OCI-LY3 (cell line): ENCODE results near the gene OR5D13.

Experiments
- H2AFZ ChIP-seq: fragments of 200-600, 300-600 bp; shearing (Covaris generic); 2 replicates; pipeline ENCODE4 v1.6.0; 2014; ENCODE audit warnings: antibody characterized with exemption, low read depth, low read length
- H3K27ac ChIP-seq: fragments of 200-600, 300-600 bp; sonication (generic); 2 replicates; pipeline ENCODE4 v1.5.1; 2014; ENCODE audit warnings: mild to moderate bottlenecking, low read length, moderate library complexity, mixed read lengths
- H3K27me3 ChIP-seq: fragments of 200-600, 300-600 bp; sonication (generic); 2 replicates; pipeline ENCODE4 v1.6.1; 2014; ENCODE audit warnings: low read depth, low read length, mixed read lengths
- H3K36me3 ChIP-seq: fragments of 200-600, 300-600 bp; sonication (generic); replicated peaks from 2 replicates; pipeline ENCODE3; 2014; ENCODE audit warnings: low read depth, low read length, mixed read lengths
- H3K4me1 ChIP-seq: fragments of 300-600, 200-600 bp; sonication (generic); 2 replicates; pipeline ENCODE4 v1.6.1; 2014; ENCODE audit warnings: low read length, mixed read lengths
- H3K4me2 ChIP-seq: fragments of 200-600, 300-600 bp; sonication (generic); 2 replicates; pipeline ENCODE4 v1.6.1; 2014; ENCODE audit warnings: low read length, mixed read lengths
- H3K4me3 ChIP-seq: fragments of 300-600, 200-600 bp; sonication (generic); 2 replicates; pipeline ENCODE4 v1.5.1; 2014; ENCODE audit warnings: antibody characterized with exemption, mild to moderate bottlenecking, low read length, moderate library complexity
- H3K79me2 ChIP-seq: fragments of 300-600, 200-600 bp; shearing (Covaris generic); 2 replicates; pipeline ENCODE4 v1.6.1; 2014; ENCODE audit warnings: mild to moderate bottlenecking, low read length, mixed read lengths
- H3K9ac ChIP-seq: fragments of 300-600, 200-600 bp; shearing (Covaris generic); 2 replicates; pipeline ENCODE4 v1.6.0; 2014; ENCODE audit warnings: mild to moderate bottlenecking, low read length, moderate library complexity
- H3K9me3 ChIP-seq: fragments of 200-600, 300-600 bp; shearing (Covaris generic); 2 replicates; pipeline ENCODE4 v1.6.1; 2014; ENCODE audit warnings: low read length, mixed read lengths; ENCODE audit not compliant: insufficient read depth
- H4K20me1 ChIP-seq: fragments of 200-600, 300-600 bp; sonication (generic); 2 replicates; pipeline ENCODE4 v1.6.1; 2016; ENCODE audit warnings: low read length, mixed read lengths; ENCODE audit not compliant: insufficient read depth
- CTCF ChIP-seq: fragments of 200-600, 300-600 bp; sonication (generic); IDR thresholded peaks from 2 replicates; pipeline ENCODE4 v1.5.1; 2014; ENCODE audit warnings: antibody characterized with exemption, low read length, low read depth
- EZH2phosphoT487 ChIP-seq: fragments of 200-600 bp; shearing (Covaris generic); IDR thresholded peaks from 2 replicates; pipeline ENCODE4 v1.6.1; 2018; ENCODE audit warnings: antibody characterized with exemption, mixed run types, low read depth

OR5D13 gene

GRCh38 chr11:55819330-55819729, 46.1 kb downstream of the OR5D13 start, which contains the start of gene OR5D18:
TSS of gene OR5D18 (plus strand) at chr11:55819630. CDS start at chr11:55819630, 0 bp downstream.
- no peak within 1 kb of the TSS for H2AFZ ChIP-seq
- no peak within 1 kb of the TSS for H3K4me3 ChIP-seq
- H3K27ac ChIP-seq, result no peak within 1 kb of the TSS
- H3K4me2 ChIP-seq, result no peak within 1 kb of the TSS
- H4K20me1 ChIP-seq, result no peaks in the 10 kb centered on the region
- no peaks in the 10 kb centered on the region for H3K9me3 ChIP-seq
- no peaks in the 10 kb centered on the region for H3K36me3 ChIP-seq
- no peak for TF ChIP-seq EZH2phosphoT487
- TF ChIP-seq CTCF, result no peak
- H3K27me3 ChIP-seq, result no peaks in the 10 kb centered on the region
- no peak within 1 kb of the TSS for H3K9ac ChIP-seq
- no peaks in the 10 kb centered on the region for H3K4me1 ChIP-seq
- no peaks in the 10 kb centered on the region for H3K79me2 ChIP-seq
